ENCODE results near the gene CNTN1. TPM values are rescaled to one million over a fixed set of nuclear protein-coding genes. Genes with fewer than 3 reads are reported as not detected.

Gene CNTN1
- total and polyA plus RNA-seq, 9 of the 15 experiments (the other 6 are each of a cell fraction or from before 2014, with no cell fraction given), result 0.16 TPM; not detected in 8

DNA sequence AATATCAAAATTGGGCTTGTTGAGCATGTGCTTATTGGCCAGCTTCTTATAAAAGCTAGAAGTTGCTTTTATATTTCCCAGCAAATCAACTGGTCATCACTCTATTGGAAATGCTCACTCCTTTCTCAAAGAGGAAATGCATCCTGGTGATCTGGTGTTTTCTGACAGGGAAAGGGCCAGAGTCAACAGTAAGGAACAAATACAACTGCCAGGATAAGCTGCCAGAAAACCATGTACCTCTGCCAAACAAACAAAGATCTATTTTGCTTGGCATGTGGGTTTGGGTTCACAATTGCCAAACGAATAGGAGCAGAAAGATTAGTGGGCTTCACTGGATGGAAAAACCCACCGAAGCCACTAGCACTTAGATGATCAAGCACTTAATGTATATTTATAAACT is 369.0 kb downstream of the CNTN1 start:
- Histone ChIP-seq H3K4me3 (no peak overlapping the region), H3K9me1 (ENCODE audit: control insufficient read depth, insufficient read depth, low read length) (no peaks in the 10 kb centered on the region), H3K4me2 (ENCODE audit: insufficient read depth, low read length) (no peak overlapping the region), H3K4me1 (replicated peaks in 1 of 2; ENCODE audit: control insufficient read depth in 2 of 2, insufficient read depth in 2 of 2, low read length in 2 of 2) (no peaks in the 10 kb centered on the region), H3K9me3 (replicated peaks; ENCODE audit: control insufficient read depth, insufficient read depth, low read depth, low read length) (no peaks in the 10 kb centered on the region), H4K20me1 (replicated peaks; ENCODE audit: control insufficient read depth, insufficient read depth, low read length) (no peaks in the 10 kb centered on the region), H3K36me3 (ENCODE audit: control insufficient read depth, insufficient read depth, low read length) (no peaks in the 10 kb centered on the region), H3K9ac (ENCODE audit: insufficient read depth in 1 of 2, low read depth in 2 of 2, low read length in 2 of 2) (no peak overlapping the region), H3K27me3 (ENCODE audit: control insufficient read depth in 2 of 2, insufficient read depth in 2 of 2, low read length in 2 of 2) (no peaks in the 10 kb centered on the region), H2AFZ (ENCODE audit: low read depth, low read length) (no peak overlapping the region), H3K79me2 (ENCODE audit: control insufficient read depth, insufficient read depth, low read length) (no peaks in the 10 kb centered on the region), H3K27ac (ENCODE audit: extremely low read depth, low read depth, low read length) (no peak overlapping the region)
- CTCF ChIA-PET (ENCODE audit: low intra/inter-chr PET ratio), result no interaction called here
- intact Hi-C loops (cut with micrococcal nuclease), result no loop called here
- POLR2A ChIA-PET, result no interaction called here
- in situ Hi-C loops (cut with MboI), result no loop called here
- BruUV-seq (replicated peaks), result no TSS peak
- DNase-seq (ENCODE audit: extremely low read depth in 1 of 4, low spot score in 3 of 4) (no peak), ATAC-seq (no peak), FAIRE-seq (no peak)
- TF ChIP-seq KDM1A (IDR thresholded peaks at IDR 0.05) (no peak), ZNF217 (CRISPR knock-in tag; IDR thresholded peaks at IDR 0.05) (no peak), RB1 (IDR thresholded peaks at IDR 0.05; ENCODE audit: low read depth) (no peak), SAFB2 (IDR thresholded peaks at IDR 0.05; ENCODE audit: borderline replicate concordance, low read depth, low read length, severe bottlenecking) (no peak), KDM5B (IDR thresholded peaks at IDR 0.05; ENCODE audit: insufficient replicate concordance, low read depth, low read length) (no peak), SIX5 (IDR thresholded peaks at IDR 0.05; ENCODE audit: borderline replicate concordance in 1 of 2, insufficient read depth in 1 of 2, low read depth in 1 of 2, low read length in 2 of 2) (no peak)
- TF ChIP-seq, protein P1, sequence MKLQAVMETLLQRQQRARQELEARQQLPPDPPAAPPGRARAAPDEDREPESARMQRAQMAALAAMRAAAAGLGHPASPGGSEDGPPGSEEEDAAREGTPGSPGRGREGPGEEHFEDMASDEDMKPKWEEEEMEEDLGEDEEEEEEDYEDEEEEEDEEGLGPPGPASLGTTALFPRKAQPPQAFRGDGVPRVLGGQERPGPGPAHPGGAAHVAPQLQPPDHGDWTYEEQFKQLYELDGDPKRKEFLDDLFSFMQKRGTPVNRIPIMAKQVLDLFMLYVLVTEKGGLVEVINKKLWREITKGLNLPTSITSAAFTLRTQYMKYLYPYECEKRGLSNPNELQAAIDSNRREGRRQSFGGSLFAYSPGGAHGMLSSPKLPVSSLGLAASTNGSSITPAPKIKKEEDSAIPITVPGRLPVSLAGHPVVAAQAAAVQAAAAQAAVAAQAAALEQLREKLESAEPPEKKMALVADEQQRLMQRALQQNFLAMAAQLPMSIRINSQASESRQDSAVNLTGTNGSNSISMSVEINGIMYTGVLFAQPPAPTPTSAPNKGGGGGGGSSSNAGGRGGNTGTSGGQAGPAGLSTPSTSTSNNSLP (IDR thresholded peaks at IDR 0.05; ENCODE audit: borderline replicate concordance, low read depth, low read length), result no peak
- WGBS (ENCODE audit: insufficient coverage, low coverage, missing lambda C conversion rate), result 2% methylated on average over 2 of the region's 2 CpGs
